ENCODE results near the gene LIN7B. TPM values are rescaled to one million over a fixed set of nuclear protein-coding genes. Genes with fewer than 3 reads are reported as not detected.
A peak's percentile ranks its signal among the peaks of the same experiment; 100 is the strongest.

The LIN7B gene
- total and polyA plus RNA-seq, 9 of the 15 experiments (the other 6 are each of a cell fraction or from before 2014, with no cell fraction given): 0.89 to 15.7 (median 4.0) TPM

DNA sequence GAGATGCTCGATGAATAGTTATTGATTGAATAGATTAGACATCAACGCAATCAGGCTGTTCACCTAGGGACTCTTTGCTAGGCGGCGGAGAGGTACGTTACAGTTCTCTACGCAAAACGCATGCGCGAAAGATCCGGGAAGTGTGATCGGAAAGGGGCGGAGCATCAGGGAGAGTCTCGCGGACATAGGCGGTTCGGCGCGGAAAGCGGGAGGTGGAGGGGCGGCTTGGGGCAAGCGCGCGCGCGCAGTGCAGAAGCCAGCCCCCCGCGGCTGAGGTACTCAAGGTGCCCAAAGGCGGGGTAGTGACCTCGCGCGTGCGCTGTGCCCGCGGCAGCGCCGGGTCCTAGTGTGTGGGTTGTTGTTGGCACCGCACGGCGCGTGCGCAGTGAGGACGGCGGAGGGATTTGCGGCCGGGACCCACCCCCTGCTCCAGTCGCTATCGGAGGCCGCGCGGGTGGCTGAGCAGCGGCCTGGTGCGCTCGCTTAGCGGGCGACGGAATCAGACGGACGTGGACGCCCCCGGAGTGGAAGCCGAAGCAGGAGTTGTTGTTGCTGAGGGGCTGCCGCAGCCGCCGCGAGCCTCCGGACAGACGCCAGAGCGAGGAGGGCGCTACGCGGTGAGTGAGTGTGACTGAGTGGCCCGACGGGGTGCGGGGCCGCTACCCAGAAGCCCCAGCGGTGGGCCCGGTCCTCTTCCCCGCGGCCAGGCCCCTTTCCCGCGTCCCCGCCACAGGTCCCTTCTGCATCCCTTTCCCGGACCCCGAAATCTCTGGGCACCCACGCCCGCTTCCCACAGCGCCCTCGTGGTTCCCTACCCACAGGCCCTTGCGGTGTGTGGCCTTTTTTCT lies 28.9 kb upstream of the LIN7B start, which contains the start of gene SNRNP70 (continued):
- TF ChIP-seq, protein P1, sequence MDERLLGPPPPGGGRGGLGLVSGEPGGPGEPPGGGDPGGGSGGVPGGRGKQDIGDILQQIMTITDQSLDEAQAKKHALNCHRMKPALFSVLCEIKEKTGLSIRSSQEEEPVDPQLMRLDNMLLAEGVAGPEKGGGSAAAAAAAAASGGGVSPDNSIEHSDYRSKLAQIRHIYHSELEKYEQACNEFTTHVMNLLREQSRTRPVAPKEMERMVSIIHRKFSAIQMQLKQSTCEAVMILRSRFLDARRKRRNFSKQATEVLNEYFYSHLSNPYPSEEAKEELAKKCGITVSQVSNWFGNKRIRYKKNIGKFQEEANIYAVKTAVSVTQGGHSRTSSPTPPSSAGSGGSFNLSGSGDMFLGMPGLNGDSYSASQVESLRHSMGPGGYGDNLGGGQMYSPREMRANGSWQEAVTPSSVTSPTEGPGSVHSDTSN (CRISPR knock-in tag; IDR thresholded peaks at IDR 0.05; ENCODE audit: low read depth): no peak
- TF ChIP-seq, protein P1 (tag; conservative IDR thresholded peaks at IDR 0.05; ENCODE audit: low read depth): no peak
- TF ChIP-seq, protein P2, sequence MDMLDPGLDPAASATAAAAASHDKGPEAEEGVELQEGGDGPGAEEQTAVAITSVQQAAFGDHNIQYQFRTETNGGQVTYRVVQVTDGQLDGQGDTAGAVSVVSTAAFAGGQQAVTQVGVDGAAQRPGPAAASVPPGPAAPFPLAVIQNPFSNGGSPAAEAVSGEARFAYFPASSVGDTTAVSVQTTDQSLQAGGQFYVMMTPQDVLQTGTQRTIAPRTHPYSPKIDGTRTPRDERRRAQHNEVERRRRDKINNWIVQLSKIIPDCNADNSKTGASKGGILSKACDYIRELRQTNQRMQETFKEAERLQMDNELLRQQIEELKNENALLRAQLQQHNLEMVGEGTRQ (CRISPR knock-in tag; IDR thresholded peaks at IDR 0.05): no peak
- TF ChIP-seq PHB (CRISPR knock-in tag; IDR thresholded peaks at IDR 0.05): 0 out of 2 replicates have a peak, but pooled peaks have one; percentile 28
- TF ChIP-seq, protein P3, sequence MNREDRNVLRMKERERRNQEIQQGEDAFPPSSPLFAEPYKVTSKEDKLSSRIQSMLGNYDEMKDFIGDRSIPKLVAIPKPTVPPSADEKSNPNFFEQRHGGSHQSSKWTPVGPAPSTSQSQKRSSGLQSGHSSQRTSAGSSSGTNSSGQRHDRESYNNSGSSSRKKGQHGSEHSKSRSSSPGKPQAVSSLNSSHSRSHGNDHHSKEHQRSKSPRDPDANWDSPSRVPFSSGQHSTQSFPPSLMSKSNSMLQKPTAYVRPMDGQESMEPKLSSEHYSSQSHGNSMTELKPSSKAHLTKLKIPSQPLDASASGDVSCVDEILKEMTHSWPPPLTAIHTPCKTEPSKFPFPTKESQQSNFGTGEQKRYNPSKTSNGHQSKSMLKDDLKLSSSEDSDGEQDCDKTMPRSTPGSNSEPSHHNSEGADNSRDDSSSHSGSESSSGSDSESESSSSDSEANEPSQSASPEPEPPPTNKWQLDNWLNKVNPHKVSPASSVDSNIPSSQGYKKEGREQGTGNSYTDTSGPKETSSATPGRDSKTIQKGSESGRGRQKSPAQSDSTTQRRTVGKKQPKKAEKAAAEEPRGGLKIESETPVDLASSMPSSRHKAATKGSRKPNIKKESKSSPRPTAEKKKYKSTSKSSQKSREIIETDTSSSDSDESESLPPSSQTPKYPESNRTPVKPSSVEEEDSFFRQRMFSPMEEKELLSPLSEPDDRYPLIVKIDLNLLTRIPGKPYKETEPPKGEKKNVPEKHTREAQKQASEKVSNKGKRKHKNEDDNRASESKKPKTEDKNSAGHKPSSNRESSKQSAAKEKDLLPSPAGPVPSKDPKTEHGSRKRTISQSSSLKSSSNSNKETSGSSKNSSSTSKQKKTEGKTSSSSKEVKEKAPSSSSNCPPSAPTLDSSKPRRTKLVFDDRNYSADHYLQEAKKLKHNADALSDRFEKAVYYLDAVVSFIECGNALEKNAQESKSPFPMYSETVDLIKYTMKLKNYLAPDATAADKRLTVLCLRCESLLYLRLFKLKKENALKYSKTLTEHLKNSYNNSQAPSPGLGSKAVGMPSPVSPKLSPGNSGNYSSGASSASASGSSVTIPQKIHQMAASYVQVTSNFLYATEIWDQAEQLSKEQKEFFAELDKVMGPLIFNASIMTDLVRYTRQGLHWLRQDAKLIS (CRISPR knock-in tag; IDR thresholded peaks at IDR 0.05): no peak
- TF ChIP-seq RFX5 (IDR thresholded peaks at IDR 0.05; ENCODE audit: low read depth, low read length): no peak
- peak; percentile 95 for TF ChIP-seq CHD2 (IDR thresholded peaks at IDR 0.05; ENCODE audit: low read depth, low read length)
- peak; percentile 5; the same call in 1 of the 2 replicates for TF ChIP-seq SOX6 (IDR thresholded peaks at IDR 0.05)
- peak; percentile 95 for TF ChIP-seq MEIS2 (IDR thresholded peaks at IDR 0.05; ENCODE audit: partially characterized antibody)
- no peak for TF ChIP-seq ZNF354B (CRISPR knock-in tag; IDR thresholded peaks at IDR 0.05)
- TF ChIP-seq ADNP (tag; IDR thresholded peaks at IDR 0.05): no peak
- TF ChIP-seq ZEB2 (IDR thresholded peaks at IDR 0.05): no peak
- peak; percentile 63; the same call in 1 of the 2 replicates for TF ChIP-seq CREB1 (IDR thresholded peaks at IDR 0.05)
- peak; percentile 76 for TF ChIP-seq CREB1 (CRISPR knock-in tag; IDR thresholded peaks at IDR 0.05)
- TF ChIP-seq, protein P4, sequence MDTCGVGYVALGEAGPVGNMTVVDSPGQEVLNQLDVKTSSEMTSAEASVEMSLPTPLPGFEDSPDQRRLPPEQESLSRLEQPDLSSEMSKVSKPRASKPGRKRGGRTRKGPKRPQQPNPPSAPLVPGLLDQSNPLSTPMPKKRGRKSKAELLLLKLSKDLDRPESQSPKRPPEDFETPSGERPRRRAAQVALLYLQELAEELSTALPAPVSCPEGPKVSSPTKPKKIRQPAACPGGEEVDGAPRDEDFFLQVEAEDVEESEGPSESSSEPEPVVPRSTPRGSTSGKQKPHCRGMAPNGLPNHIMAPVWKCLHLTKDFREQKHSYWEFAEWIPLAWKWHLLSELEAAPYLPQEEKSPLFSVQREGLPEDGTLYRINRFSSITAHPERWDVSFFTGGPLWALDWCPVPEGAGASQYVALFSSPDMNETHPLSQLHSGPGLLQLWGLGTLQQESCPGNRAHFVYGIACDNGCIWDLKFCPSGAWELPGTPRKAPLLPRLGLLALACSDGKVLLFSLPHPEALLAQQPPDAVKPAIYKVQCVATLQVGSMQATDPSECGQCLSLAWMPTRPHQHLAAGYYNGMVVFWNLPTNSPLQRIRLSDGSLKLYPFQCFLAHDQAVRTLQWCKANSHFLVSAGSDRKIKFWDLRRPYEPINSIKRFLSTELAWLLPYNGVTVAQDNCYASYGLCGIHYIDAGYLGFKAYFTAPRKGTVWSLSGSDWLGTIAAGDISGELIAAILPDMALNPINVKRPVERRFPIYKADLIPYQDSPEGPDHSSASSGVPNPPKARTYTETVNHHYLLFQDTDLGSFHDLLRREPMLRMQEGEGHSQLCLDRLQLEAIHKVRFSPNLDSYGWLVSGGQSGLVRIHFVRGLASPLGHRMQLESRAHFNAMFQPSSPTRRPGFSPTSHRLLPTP (IDR thresholded peaks at IDR 0.05; ENCODE audit: borderline replicate concordance, extremely low read depth, insufficient read length): no peak
- TF ChIP-seq POLR2G (IDR thresholded peaks at IDR 0.05; ENCODE audit: low read depth, low read length): peak; percentile 99
- no peak for TF ChIP-seq BRD9 (IDR thresholded peaks at IDR 0.05; ENCODE audit: low read depth, partially characterized antibody)
- no peak for TF ChIP-seq BMI1 (IDR thresholded peaks at IDR 0.05; ENCODE audit: low read length)
- TF ChIP-seq NCOR1 (IDR thresholded peaks at IDR 0.05): no peak
